Mammary epithelial cell (primary cell): ENCODE measurements around the gene AADAT.

Source experiments
- EZH2 ChIP-seq: IDR thresholded peaks from 2 replicates; pipeline ENCODE4 v1.6.1; 2012; ENCODE audit warnings: low read length, inconsistent platforms, borderline replicate concordance
- TF ChIP-seq, protein P1 (sequence below), 2 donors: IDR thresholded peaks in 1 of 2; conservative IDR thresholded peaks in 1 of 2; 2 replicates each; pipeline ENCODE4 v1.5.1; 2011 to 2012; ENCODE audit warnings: inconsistent platforms in 2 of 2, low read length in 2 of 2, mild to moderate bottlenecking in 2 of 2, control low read depth in 1 of 2, low read depth in 1 of 2; ENCODE audit not compliant: insufficient read depth in 1 of 2; ENCODE audit errors: extremely low read depth in 1 of 2

DNA sequence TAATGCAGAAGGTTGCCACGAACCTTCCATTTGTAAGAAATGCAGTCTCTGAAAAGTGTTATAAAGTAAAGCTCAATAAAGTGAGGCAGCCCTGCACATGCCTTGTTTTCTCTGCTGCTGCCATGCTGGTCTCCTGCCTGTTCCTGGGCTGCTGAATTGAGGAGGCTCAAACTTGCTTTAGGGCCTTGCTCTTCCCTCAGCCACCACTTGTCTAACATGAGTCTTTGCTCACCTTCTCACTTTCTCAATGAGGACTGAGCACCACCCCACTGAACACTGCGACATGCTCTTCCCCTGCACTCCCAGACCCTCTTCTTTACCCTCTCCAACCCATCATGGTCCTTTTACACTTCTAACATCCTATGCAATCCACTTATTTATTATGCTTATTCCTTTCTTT lies 38.4 kb downstream of the AADAT start:
- TF ChIP-seq, protein P1, sequence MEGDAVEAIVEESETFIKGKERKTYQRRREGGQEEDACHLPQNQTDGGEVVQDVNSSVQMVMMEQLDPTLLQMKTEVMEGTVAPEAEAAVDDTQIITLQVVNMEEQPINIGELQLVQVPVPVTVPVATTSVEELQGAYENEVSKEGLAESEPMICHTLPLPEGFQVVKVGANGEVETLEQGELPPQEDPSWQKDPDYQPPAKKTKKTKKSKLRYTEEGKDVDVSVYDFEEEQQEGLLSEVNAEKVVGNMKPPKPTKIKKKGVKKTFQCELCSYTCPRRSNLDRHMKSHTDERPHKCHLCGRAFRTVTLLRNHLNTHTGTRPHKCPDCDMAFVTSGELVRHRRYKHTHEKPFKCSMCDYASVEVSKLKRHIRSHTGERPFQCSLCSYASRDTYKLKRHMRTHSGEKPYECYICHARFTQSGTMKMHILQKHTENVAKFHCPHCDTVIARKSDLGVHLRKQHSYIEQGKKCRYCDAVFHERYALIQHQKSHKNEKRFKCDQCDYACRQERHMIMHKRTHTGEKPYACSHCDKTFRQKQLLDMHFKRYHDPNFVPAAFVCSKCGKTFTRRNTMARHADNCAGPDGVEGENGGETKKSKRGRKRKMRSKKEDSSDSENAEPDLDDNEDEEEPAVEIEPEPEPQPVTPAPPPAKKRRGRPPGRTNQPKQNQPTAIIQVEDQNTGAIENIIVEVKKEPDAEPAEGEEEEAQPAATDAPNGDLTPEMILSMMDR (conservative IDR thresholded peaks at IDR 0.05 in 1 of 2, IDR thresholded peaks at IDR 0.05 in 1 of 2; ENCODE audit: extremely low read depth in 1 of 2, insufficient read depth in 1 of 2, low read depth in 1 of 2, low read length in 2 of 2), result no peak
- no peak for TF ChIP-seq EZH2
